ENCODE measurements around the gene HMMR.
"Not testable (repeated sequence)": the region's sequence is repeated elsewhere in the genome, so short reads cannot be mapped to it uniquely, and the experiment has no call there.

The HMMR gene

DNA sequence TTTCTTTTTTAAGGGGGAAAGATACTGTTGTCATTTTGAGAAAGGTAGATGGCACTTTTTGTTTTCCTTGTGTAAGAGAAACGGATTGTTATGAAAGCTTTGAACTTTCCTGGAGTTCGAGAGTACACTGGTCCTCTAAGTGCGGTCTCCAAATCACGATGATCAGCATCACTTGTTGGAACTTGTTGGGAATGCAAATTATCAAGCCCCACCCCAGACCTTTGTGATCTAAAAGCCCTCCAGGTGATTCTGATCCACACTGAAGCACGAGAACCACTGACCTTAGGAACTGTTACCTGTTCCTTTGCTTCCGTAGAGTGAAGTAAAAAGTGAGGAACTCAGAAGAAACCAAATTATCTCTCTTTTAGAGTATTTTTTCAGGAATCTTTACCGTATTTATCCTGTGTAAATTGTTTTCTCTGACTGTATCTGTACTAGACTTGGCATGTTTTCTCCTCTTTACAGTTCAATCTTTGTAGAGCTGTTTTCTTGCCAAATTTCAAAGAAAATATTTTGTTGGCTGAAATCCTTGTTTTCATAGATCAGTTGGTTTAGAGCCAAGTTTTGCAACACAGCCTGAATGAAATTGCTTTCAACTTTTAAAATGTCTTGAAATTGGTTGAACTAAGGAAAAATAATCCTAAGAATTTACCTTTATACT is 49.0 kb downstream of the HMMR start:
- DNase-seq: no peak

DNA sequence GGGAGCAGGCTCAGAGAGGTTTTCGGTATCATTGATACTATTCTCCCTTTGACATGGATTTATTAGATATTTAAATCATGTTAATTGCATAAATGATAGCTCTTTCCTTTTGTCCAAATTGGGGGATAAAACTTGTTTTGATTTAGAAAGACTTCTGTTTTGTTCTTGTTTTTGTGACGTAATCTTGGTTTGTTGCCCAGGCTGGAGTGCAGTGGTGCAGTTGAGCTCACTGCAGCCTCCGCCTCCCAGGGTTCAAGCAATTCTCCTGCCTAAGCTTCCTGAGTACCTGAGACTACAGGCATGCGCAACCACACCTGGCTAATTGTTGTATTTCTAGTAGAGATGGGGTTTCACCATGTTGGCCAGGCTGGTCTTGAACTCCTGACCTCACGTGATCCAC is 52.1 kb downstream of the HMMR start:
- no peak for DNase-seq

DNA sequence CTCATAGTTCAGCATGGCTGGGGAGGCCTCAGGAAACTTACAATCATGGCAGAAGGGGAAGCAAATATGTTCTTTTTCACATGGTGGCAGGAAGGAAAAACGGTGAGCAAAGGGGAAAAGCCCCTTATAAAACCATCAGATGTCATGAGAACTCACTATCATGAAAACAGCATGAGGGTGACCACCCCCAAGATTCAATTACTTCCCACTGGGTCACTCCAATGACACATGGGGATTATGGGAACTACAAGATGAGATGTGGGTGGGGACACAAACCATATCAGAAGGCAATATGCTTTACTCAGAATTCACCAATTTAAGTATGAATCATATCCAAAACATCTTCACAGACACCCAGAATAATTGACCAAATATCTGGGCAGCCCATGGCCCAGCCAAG is 64.7 kb downstream of the HMMR start:
- DNase-seq: no peak

DNA sequence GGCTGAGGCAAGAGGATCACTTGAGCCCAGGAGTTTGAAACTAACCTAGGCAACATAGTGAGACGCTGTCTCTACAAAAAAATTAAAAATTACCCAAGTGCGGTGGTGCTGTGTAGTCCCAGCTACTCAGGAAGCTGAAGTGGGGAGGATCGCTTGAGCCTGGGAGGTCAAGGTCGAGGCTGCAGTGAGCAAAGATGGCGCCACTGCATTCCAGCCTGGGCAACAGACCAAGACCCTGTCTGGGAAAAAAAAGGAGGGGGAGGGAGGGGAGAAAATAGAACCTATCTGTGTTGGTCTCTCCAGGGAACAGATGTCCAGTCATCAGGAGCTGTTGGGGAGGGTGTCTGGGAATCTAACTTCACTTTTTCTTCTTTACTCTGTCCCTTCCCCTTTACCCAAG is 69.3 kb downstream of the HMMR start:
- DNase-seq: no peak

DNA sequence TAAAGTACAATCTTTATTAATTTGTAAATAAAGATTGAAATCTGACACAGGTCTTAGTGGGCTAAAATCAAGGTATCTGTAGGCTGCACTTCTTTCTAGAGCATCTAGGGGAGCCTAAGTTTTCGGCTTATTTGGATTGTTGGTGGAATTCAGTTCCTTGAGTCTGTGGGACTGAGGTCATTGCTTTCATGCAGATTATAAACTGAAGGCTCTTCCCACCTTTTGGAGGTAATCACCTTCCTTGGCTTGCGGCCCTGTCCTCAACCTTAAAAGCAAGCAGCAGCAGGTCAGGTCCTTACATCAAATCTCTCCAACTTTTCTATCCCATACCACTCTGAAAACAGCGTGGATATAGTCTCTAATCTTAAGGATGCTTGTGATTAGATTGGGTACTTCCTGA is 70.8 kb downstream of the HMMR start:
- DNase-seq: no peak

DNA sequence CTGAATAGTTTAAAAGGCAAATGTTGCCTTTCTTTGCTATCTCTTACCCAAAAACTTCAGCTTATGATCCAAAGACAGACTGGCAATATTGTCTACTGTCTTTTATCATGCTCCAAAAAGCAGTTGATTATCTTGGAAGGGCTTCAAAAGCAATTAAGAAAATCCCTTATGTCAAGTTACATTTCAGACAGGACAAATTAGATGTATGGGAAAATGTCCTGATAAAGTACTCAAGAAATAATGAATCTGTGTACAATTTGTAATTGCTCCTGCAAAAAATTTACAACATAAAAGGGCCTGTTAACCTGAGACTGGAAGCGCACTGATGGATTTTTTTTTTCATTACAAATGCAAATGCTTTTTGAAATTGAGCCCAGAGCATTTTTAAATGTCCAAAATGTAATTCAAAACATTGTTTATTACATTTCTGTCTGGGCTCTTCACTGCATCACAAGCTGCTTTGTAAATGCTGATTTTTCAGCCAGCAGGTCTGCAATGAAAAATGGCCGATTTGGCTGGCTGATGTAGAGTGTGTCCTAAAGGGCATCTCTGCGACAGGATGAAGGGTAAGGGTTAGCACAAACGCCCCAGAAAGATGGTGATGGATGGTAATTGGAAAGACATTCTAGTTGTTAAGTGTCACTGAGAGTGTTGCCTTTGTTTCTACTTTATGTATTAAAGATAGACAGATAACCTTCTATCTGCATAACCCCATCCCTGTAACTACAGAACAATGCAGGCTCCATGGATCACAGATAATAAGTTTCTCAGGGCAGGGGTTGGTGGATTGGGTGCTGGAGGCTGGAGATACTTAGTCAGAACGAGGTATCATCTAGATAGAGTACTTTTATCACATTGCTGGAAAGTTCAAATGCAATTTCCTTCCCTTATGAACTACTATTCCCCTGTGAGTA is 72.0 kb downstream of the HMMR start:
- no peak for DNase-seq

DNA sequence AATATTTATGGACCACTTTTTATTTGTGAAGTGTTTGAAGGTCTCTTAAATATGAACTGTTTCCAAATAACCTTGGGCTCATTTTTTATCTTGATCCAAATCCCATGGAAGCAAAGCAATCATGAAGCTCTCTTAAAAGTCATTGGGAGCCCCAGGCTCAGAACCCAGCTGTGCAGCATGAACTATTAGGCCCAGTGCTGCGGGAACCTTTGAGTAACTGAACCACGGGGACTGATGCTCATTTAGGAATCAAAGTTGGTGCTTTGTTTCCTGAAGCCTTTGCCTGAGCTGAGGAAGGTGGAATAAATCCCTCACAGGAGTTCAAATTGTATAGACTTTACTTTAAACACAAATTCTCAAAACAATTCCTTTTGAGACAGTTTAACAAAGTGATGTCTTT is 72.8 kb downstream of the HMMR start:
- DNase-seq: no peak

DNA sequence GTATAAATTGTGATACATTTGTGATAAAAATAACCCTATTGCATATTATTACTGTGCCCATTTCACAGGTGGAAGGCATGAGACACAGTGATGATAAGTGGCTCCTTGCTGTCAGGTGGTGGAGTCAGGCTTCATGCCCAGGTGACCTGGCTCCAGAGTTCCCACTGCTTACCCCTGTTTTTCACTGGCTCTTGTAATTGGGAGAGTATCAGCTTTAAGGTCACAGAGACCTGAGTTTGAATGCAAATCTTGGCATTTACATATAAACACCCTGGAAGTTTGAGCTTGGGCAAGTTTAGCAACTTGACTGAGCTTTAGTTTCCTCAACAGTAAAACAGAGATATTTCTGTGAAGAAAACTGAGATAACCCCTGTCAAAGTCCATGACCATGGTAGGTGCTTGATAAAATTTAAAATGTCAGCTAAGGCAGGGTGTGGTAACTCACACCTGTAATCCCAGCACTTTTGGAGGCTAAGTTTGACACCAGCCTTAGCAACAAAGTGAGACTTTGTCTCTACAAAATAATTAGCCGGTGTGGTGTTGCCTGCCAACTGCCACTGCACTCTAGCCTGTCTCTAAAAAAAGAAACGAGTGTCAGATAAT is 74.2 kb downstream of the HMMR start:
- DNase-seq: no peak

DNA sequence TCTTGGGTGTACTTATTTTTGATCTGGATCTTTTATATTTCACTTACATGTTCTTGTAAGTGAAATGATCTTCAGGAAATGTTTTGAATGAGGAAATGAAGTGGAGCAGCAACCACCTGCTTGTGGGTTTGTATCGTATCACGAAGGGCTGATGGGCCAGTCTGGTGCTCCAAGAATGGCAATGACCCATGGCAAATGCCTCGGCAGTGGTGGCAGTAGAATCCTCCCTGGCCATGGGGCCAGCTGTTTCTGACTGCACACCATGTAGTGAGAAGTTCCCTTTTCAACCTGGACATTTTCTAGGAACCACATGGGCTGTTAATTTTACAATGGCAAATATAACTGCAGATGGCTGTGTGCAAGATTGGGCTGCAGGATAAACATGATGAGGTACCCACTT is 74.9 kb downstream of the HMMR start:
- no peak for DNase-seq

DNA sequence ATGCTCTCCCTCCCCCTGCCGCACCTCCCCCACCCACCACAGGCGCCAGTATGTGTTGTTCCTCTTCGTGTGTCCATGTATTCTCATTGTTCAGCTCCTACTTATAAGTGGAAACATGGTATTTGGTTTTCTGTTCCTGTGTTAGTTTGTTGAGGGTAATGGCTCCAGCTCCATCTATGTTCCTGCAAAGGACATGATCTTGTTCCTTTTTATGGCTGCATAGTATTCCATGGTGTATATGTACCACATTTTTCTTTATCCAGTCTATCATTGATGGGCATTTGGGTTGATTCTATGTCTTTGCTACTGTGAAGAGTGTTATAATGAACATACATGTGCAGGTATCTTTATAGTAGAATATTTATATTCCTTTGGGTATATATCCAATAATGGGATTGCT is 76.0 kb downstream of the HMMR start:
- DNase-seq: not testable (repeated sequence)

DNA sequence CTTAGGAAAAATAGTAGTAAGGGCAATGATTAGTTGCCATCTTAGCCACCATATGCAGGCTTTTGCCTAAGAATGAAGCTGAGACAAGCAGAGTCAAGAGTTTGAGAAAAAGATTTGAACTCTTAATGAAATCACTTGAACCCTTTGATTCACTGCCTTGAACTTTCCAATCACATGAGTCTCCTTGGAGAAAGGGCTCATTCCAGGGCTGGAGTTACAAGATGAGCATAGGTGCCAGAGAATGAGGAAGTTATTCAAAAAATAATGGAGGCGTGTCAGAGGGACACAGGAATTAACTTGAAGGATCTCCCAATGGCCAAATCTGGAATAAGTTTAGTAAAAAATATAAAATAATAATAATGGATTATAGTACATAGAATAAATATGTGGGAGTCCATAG is 80.3 kb downstream of the HMMR start:
- DNase-seq: no peak
